Endodermal cell (in vitro differentiated cells): ENCODE data around the gene INSC. TPM values are rescaled to one million over a fixed set of nuclear protein-coding genes. Genes with fewer than 3 reads are reported as not detected.

Experiments used
- DNase-seq: peaks from one replicate; pipeline ENCODE4 v3.0.0-alpha.2; 2017
- H3K27ac ChIP-seq: 2 replicates; pipeline ENCODE4 v1.5.1; 2013; ENCODE audit warnings: mild to moderate bottlenecking, low read depth, low read length, moderate library complexity
- H3K27me3 ChIP-seq: 2 replicates; pipeline ENCODE4 v1.6.1; 2013; ENCODE audit warnings: mild to moderate bottlenecking, low read length, moderate library complexity; ENCODE audit not compliant: insufficient read depth, control insufficient read depth, poor library complexity, severe bottlenecking
- H3K36me3 ChIP-seq: 2 replicates; pipeline ENCODE4 v1.7.0; 2013; ENCODE audit warnings: mild to moderate bottlenecking, low read length, moderate library complexity; ENCODE audit not compliant: control insufficient read depth, insufficient read depth
- H3K4me1 ChIP-seq: one replicate; pipeline ENCODE4 v1.7.0; 2013; ENCODE audit warnings: low read length; ENCODE audit not compliant: control insufficient read depth, insufficient read depth
- H3K4me3 ChIP-seq: 2 replicates; pipeline ENCODE4 v1.5.1; 2013; ENCODE audit warnings: mild to moderate bottlenecking, low read length, moderate library complexity
- H3K9ac ChIP-seq: 2 replicates; pipeline ENCODE4 v1.6.1; 2013; ENCODE audit warnings: mild to moderate bottlenecking, low read length, moderate library complexity; ENCODE audit not compliant: poor library complexity, severe bottlenecking; ENCODE audit errors: extremely low read depth
- H3K9me3 ChIP-seq: 2 replicates; pipeline ENCODE4 v1.6.1; 2013; ENCODE audit warnings: mild to moderate bottlenecking, low read length, moderate library complexity; ENCODE audit not compliant: control insufficient read depth
- H3K27ac Mint-ChIP-seq: 2 replicates; pipeline ENCODE4 v1.8.0; 2020; ENCODE audit warnings: mixed read lengths
- H3K27me3 Mint-ChIP-seq: 2 replicates; pipeline ENCODE4 v1.8.0; 2021; ENCODE audit warnings: mild to moderate bottlenecking, mixed read lengths; ENCODE audit not compliant: insufficient read depth
- H3K36me3 Mint-ChIP-seq: 2 replicates; pipeline ENCODE4 v1.8.0; 2020; ENCODE audit warnings: low read depth, mixed read lengths
- H3K4me1 Mint-ChIP-seq: 2 replicates; pipeline ENCODE4 v1.8.0; 2020; ENCODE audit warnings: mixed read lengths
- H3K4me3 Mint-ChIP-seq: 2 replicates; pipeline ENCODE4 v1.8.0; 2020; ENCODE audit warnings: mild to moderate bottlenecking, moderate library complexity, mixed read lengths
- H3K9me3 Mint-ChIP-seq: 2 replicates; pipeline ENCODE4 v1.8.0; 2020; ENCODE audit warnings: mild to moderate bottlenecking, mixed read lengths
- WGBS, 2 experiments: methylation state at CpG; one replicate each; pipeline versions ENCODE4 v1.1.5 to v1.1.7; 2013; ENCODE audit warnings: missing lambda C conversion rate in 2 of 2, mixed read lengths in 1 of 2; ENCODE audit not compliant: insufficient coverage in 1 of 2, insufficient read length in 1 of 2; 5-methylcytosine and 5-hydroxymethylcytosine counted together
- total RNA-seq, 2 donors: library from RNA; stranded (reverse); fragmentation: NEBNext Ultra II Directional in 1 of 2; extraction: Animal tissue kit (Norgen Biotek cat#: 25700) in 1 of 2; gene quantifications; 2 replicates in 1 of 2; 3 replicates in 1 of 2; pipeline ENCODE4 v1.2.1, GENCODE V29; 2021
- TF ChIP-seq, protein P1 (sequence below): fragments of 200-600 bp; sonication (generic); conservative IDR thresholded peaks from 2 replicates; pipeline ENCODE4 v1.5.0; 2021; ENCODE audit warnings: antibody characterized with exemption, mild to moderate bottlenecking

INSC gene
- total RNA-seq, 2 donors from 2014 or later, result not detected

DNA sequence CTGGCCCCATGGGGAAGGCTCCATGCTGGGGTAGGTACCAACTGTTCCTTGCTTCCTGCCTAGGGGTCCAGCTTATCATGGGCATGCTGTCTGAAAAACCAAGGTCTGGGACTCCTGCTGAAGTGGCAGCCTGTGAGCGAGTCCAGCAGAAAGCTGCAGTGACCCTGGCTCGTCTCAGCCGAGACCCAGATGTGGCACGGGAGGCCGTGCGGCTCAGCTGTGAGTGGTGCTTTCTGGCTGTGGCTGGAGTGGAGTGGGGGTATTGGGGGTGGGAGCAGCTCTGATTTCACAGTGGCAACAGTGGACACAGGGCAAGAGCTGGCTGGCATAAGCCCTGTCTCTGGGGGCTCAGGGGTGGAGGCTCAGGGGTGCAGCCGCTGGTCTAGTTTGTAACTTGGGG is 124.1 kb downstream of the INSC start:
- no peaks in the 10 kb centered on the region for H3K27me3 ChIP-seq
- no peaks in the 10 kb centered on the region for H3K36me3 ChIP-seq
- no peak for DNase-seq
- Mint-ChIP-seq H3K27me3 (peaks cover 6% of the 10 kb centered on the region), H3K4me3 (no peak overlapping the region), H3K27ac (no peak overlapping the region), H3K4me1 (peaks cover 18% of the 10 kb centered on the region), H3K9me3 (no peaks in the 10 kb centered on the region), H3K36me3 (no peaks in the 10 kb centered on the region)
- H3K9me3 ChIP-seq, result no peaks in the 10 kb centered on the region
- H3K4me3 ChIP-seq, result no peak overlapping the region
- no peak overlapping the region for H3K9ac ChIP-seq
- H3K4me1 ChIP-seq, result peaks cover 5% of the 10 kb centered on the region
- WGBS, 2 experiments, result 95 to 98% methylated on average over 3 to 7 of the region's 7 CpGs
- TF ChIP-seq, protein P1, sequence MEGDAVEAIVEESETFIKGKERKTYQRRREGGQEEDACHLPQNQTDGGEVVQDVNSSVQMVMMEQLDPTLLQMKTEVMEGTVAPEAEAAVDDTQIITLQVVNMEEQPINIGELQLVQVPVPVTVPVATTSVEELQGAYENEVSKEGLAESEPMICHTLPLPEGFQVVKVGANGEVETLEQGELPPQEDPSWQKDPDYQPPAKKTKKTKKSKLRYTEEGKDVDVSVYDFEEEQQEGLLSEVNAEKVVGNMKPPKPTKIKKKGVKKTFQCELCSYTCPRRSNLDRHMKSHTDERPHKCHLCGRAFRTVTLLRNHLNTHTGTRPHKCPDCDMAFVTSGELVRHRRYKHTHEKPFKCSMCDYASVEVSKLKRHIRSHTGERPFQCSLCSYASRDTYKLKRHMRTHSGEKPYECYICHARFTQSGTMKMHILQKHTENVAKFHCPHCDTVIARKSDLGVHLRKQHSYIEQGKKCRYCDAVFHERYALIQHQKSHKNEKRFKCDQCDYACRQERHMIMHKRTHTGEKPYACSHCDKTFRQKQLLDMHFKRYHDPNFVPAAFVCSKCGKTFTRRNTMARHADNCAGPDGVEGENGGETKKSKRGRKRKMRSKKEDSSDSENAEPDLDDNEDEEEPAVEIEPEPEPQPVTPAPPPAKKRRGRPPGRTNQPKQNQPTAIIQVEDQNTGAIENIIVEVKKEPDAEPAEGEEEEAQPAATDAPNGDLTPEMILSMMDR, result no peak
- H3K27ac ChIP-seq, result no peak overlapping the region

DNA sequence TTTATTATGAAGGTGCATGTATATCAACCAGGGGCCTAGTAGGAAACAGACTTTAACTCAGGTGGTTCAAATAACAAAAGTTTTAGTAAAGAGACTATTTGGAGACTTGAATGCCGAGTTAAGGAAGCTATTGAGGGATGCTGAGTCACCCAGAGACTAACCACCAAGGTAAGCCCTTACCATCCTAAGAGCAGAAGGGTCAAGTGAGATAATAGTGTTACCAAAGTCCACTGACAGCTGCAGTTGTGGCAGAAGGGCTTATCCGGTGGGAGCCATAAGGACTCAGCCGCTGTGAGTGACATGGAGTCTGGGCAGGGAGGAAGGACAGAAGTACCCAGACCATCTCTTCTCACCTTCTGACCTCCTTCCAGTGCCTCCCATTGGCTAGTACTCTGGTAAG is 134.0 kb downstream of the INSC start:
- H3K27me3 Mint-ChIP-seq, result peaks cover 28% of the 10 kb centered on the region
- no peak for DNase-seq
- Histone ChIP-seq H3K4me1 (no peaks in the 10 kb centered on the region), H3K27ac (no peak overlapping the region), H3K9ac (no peak overlapping the region), H3K4me3 (no peak overlapping the region), H3K27me3 (peaks cover 34% of the 10 kb centered on the region), H3K9me3 (no peaks in the 10 kb centered on the region), H3K36me3 (no peaks in the 10 kb centered on the region)
- 88 to 97% methylated on average over 1 to 3 of the region's 3 CpGs for WGBS, 2 experiments
- H3K4me1 Mint-ChIP-seq, result peaks cover 2% of the 10 kb centered on the region
- no peak overlapping the region for H3K27ac Mint-ChIP-seq
- H3K9me3 Mint-ChIP-seq, result no peaks in the 10 kb centered on the region
- TF ChIP-seq, protein P1, result no peak
- H3K36me3 Mint-ChIP-seq, result no peaks in the 10 kb centered on the region
- no peak overlapping the region for H3K4me3 Mint-ChIP-seq

DNA sequence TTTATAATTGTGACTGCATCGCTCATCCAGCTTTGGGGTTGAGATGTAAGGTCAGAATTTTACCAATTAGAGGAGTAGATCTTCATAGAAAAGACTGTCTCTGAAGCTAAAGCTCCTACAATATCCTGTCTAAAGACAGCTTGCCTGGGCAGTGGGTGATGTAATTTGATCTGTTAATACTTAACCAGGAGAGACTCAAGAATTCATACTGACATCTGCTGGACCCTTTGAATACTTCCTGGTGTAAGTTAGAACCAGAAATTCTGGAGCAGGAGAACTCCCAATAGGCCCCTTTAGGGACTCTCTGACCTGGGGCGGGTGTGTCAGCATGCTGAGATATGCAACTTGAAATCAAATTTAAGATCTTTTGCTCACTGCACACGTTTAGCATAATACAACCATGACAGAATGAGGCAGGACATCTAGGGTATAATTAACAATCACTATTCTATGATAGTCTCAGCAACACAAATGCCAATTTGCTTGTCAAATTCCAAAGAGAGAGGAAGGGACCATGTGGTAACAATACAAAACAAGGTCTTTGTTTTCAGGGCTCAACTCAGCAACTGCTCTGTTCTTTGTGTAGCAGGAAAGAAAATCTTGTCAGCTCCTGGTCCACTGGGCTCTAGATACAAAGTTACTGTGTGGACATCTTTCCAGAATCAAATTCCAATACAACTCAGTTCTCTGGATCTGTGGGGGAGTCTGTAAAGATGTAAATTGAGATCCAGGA is 143.9 kb downstream of the INSC start:
- 84 to 92% methylated on average over 1 to 3 of the region's 3 CpGs for WGBS, 2 experiments
- Mint-ChIP-seq H3K36me3 (no peaks in the 10 kb centered on the region), H3K27ac (peak overlapping the region; percentile 77), H3K4me1 (peaks cover 12% of the 10 kb centered on the region), H3K27me3 (peaks cover 10% of the 10 kb centered on the region), H3K4me3 (no peak overlapping the region), H3K9me3 (no peaks in the 10 kb centered on the region)
- H3K4me3 ChIP-seq, result no peak overlapping the region
- no peak overlapping the region for H3K9ac ChIP-seq
- no peak for DNase-seq
- TF ChIP-seq, protein P1, result peak; percentile 33
- H3K4me1 ChIP-seq, result peaks cover 10% of the 10 kb centered on the region
- H3K9me3 ChIP-seq, result no peaks in the 10 kb centered on the region
- H3K27ac ChIP-seq, result no peak overlapping the region
- peaks cover 18% of the 10 kb centered on the region for H3K27me3 ChIP-seq
- no peaks in the 10 kb centered on the region for H3K36me3 ChIP-seq
